GM23338 (cell line): ENCODE data around the gene WNT1. TPM values are rescaled to one million over a fixed set of nuclear protein-coding genes. Genes with fewer than 3 reads are reported as not detected.

ENCODE experiments used
- ATAC-seq: fragments of 200-7000 bp; cut with Tn5 transposase; 3 replicates; pipeline ENCODE4 v1.9.1; 2020
- DNase-seq: peaks from one replicate; pipeline ENCODE4 v3.0.0-alpha.2; 2015; ENCODE audit warnings: low spot score
- H2AFZ ChIP-seq: fragments of 200-600 bp; sonication (generic); 2 replicates; pipeline ENCODE4 v1.8.0; 2016; ENCODE audit warnings: antibody characterized with exemption, mild to moderate bottlenecking, moderate library complexity
- H3F3A ChIP-seq: fragments of 200-600 bp; sonication (generic); replicated peaks from 2 replicates; pipeline ENCODE4 v1.8.0; 2017; ENCODE audit warnings: antibody characterized with exemption, mixed run types, low read depth
- H3K27ac ChIP-seq: fragments of 200-600 bp; sonication (generic); 2 replicates; pipeline ENCODE4 v1.6.1; 2016; ENCODE audit warnings: low read depth
- H3K27me3 ChIP-seq: fragments of 200-600 bp; sonication (generic); 2 replicates; pipeline ENCODE4 v1.8.0; 2016; ENCODE audit warnings: mild to moderate bottlenecking, mixed run types, moderate library complexity; ENCODE audit not compliant: insufficient read depth
- H3K36me3 ChIP-seq: fragments of 200-600 bp; sonication (generic); 2 replicates; pipeline ENCODE4 v1.8.0; 2016; ENCODE audit warnings: mild to moderate bottlenecking; ENCODE audit not compliant: insufficient read depth
- H3K4me1 ChIP-seq: fragments of 200-600 bp; sonication (generic); 2 replicates; pipeline ENCODE4 v1.8.0; 2016; ENCODE audit warnings: mild to moderate bottlenecking, moderate library complexity; ENCODE audit not compliant: insufficient read depth
- H3K4me2 ChIP-seq: fragments of 200-600 bp; sonication (generic); 2 replicates; pipeline ENCODE4 v1.7.1; 2017; ENCODE audit warnings: mixed run types
- H3K4me3 ChIP-seq: fragments of 200-600 bp; sonication (generic); 2 replicates; pipeline ENCODE4 v1.6.1; 2016; ENCODE audit warnings: mixed run types
- H3K79me2 ChIP-seq: fragments of 200-600 bp; sonication (generic); replicated peaks from 2 replicates; pipeline ENCODE4 v1.8.0; 2017; ENCODE audit warnings: mild to moderate bottlenecking; ENCODE audit not compliant: insufficient read depth
- H3K9me2 ChIP-seq: fragments of 200-600 bp; sonication (generic); 2 replicates; pipeline ENCODE4 v1.8.0; 2017; ENCODE audit not compliant: insufficient read depth
- H4K20me1 ChIP-seq: fragments of 200-600 bp; sonication (generic); replicated peaks from 2 replicates; pipeline ENCODE4 v1.8.0; 2017; ENCODE audit warnings: mild to moderate bottlenecking; ENCODE audit not compliant: insufficient read depth
- H3K27ac Mint-ChIP-seq: 2 replicates; pipeline ENCODE4 v1.8.0; 2020; ENCODE audit warnings: inconsistent platforms, mild to moderate bottlenecking, moderate library complexity, mixed read lengths
- H3K27me3 Mint-ChIP-seq: 3 replicates; pipeline ENCODE4 v1.8.0; 2022; ENCODE audit warnings: low read depth, mild to moderate bottlenecking, moderate library complexity, mixed read lengths, inconsistent platforms; ENCODE audit not compliant: insufficient read depth, poor library complexity
- H3K36me3 Mint-ChIP-seq: 3 replicates; pipeline ENCODE4 v1.8.0; 2021; ENCODE audit warnings: low read depth, mild to moderate bottlenecking, inconsistent platforms, moderate library complexity, mixed read lengths
- H3K4me1 Mint-ChIP-seq: 3 replicates; pipeline ENCODE4 v1.8.0; 2020; ENCODE audit warnings: mild to moderate bottlenecking, inconsistent platforms, mixed read lengths
- H3K4me3 Mint-ChIP-seq: 3 replicates; pipeline ENCODE4 v1.8.0; 2021; ENCODE audit warnings: moderate library complexity, mild to moderate bottlenecking, inconsistent platforms, mixed read lengths
- H3K9me3 Mint-ChIP-seq: 3 replicates; pipeline ENCODE4 v1.8.0; 2020; ENCODE audit warnings: moderate library complexity, mild to moderate bottlenecking, inconsistent platforms, mixed read lengths
- CREB1 ChIP-seq: fragments of 250-450 bp; sonication (Bioruptor Pico); IDR thresholded peaks from 2 replicates; pipeline ENCODE4 v1.5.0; 2020; ENCODE audit warnings: low read depth, mild to moderate bottlenecking, moderate library complexity
- CTCF ChIP-seq, 2 experiments: fragments of 200-600 bp in 1 of 2; sonication (generic) in 1 of 2; conservative IDR thresholded peaks; 2 replicates each; pipeline versions ENCODE4 v1.5.1 to v1.6.1; 2016 to 2017; ENCODE audit warnings: antibody characterized with exemption in 2 of 2, low read depth in 2 of 2, mild to moderate bottlenecking in 2 of 2, moderate library complexity in 1 of 2
- ETS1 ChIP-seq: IDR thresholded peaks from 2 replicates; pipeline ENCODE4 v1.6.1; 2016; ENCODE audit warnings: antibody characterized with exemption
- EZH2 ChIP-seq: fragments of 200-600 bp; sonication (generic); IDR thresholded peaks from one replicate; pipeline ENCODE4 v1.8.0; 2017; ENCODE audit warnings: antibody characterized with exemption, mild to moderate bottlenecking, low read depth; ENCODE audit not compliant: unreplicated experiment
- EZH2phosphoT487 ChIP-seq: fragments of 200-600 bp; sonication (generic); IDR thresholded peaks from one replicate; pipeline ENCODE4 v1.8.1; 2018; ENCODE audit warnings: antibody characterized with exemption; ENCODE audit not compliant: unreplicated experiment
- JUNB ChIP-seq: IDR thresholded peaks from one replicate; pipeline ENCODE4 v1.6.1; 2016; ENCODE audit warnings: antibody characterized with exemption; ENCODE audit not compliant: unreplicated experiment
- NANOG ChIP-seq: IDR thresholded peaks from 2 replicates; pipeline ENCODE4 v1.6.1; 2016; ENCODE audit warnings: antibody characterized with exemption, borderline replicate concordance
- POLR2AphosphoS5 ChIP-seq: IDR thresholded peaks from 2 replicates; pipeline ENCODE4 v1.6.1; 2016; ENCODE audit warnings: antibody characterized with exemption, low read depth
- REST ChIP-seq: IDR thresholded peaks from one replicate; pipeline ENCODE4 v1.6.1; 2018; ENCODE audit warnings: antibody characterized with exemption; ENCODE audit not compliant: unreplicated experiment
- STAT1 ChIP-seq: IDR thresholded peaks from one replicate; pipeline ENCODE4 v1.6.1; 2016; ENCODE audit warnings: antibody characterized with exemption; ENCODE audit not compliant: unreplicated experiment
- ZNF114 ChIP-seq: fragments of 250-450 bp; sonication (Bioruptor Pico); IDR thresholded peaks from 2 replicates; pipeline ENCODE4 v1.5.0; 2020; ENCODE audit warnings: mild to moderate bottlenecking, moderate library complexity
- ZNF331 ChIP-seq: fragments of 250-450 bp; sonication (Bioruptor Pico); IDR thresholded peaks from 2 replicates; pipeline ENCODE4 v1.5.0; 2020; ENCODE audit warnings: low read depth, mild to moderate bottlenecking, moderate library complexity
- ZNF462 ChIP-seq: fragments of 250-450 bp; sonication (Bioruptor Pico); IDR thresholded peaks from 2 replicates; pipeline ENCODE4 v1.5.0; 2020; ENCODE audit warnings: mild to moderate bottlenecking, moderate library complexity
- polyA plus RNA-seq: library from polyadenylated mRNA; unstranded; fragments of >200 nt; fragmentation: Nextera tagmentation; extraction: Ambion mirVana; gene quantifications from 2 replicates; pipeline ENCODE4 v1.2.1, GENCODE V29; 2016
- total RNA-seq: library from RNA; depleted of rRNA; stranded (reverse); fragments of >200 nt; shearing (Covaris generic); gene quantifications from 2 replicates; pipeline ENCODE4 v1.2.3, GENCODE V29; 2014

Gene WNT1
- total and polyA plus RNA-seq, 2 experiments from 2014 or later = not detected

- no peak for TF ChIP-seq CREB1 (CRISPR knock-in tag)
- TF ChIP-seq POLR2AphosphoS5 = no peak
- TF ChIP-seq NANOG = no peak
- no peak for TF ChIP-seq STAT1
- no peak for TF ChIP-seq ZNF331 (CRISPR knock-in tag)
- no peak for TF ChIP-seq EZH2phosphoT487
- no peak for TF ChIP-seq EZH2
Observed at GRCh38 chr12:49025463-49025862, 47.3 kb downstream of the WNT1 start (continued).

- H2AFZ ChIP-seq = no peak overlapping the region
- no peak for DNase-seq
- no peaks in the 10 kb centered on the region for H3K4me1 ChIP-seq
- no peaks in the 10 kb centered on the region for H3K27me3 ChIP-seq
- H3F3A ChIP-seq = no peaks in the 10 kb centered on the region
- TF ChIP-seq ETS1 (no peak), REST (no peak), ZNF114 (CRISPR knock-in tag) (no peak), EZH2phosphoT487 (no peak), STAT1 (no peak), CTCF (conservative IDR thresholded peaks at IDR 0.05; ENCODE audit: low read depth in 2 of 2) (no peak), POLR2AphosphoS5 (no peak), EZH2 (no peak), CREB1 (CRISPR knock-in tag) (no peak), JUNB (no peak), NANOG (no peak), ZNF462 (CRISPR knock-in tag) (no peak), ZNF331 (CRISPR knock-in tag) (no peak)
- no peaks in the 10 kb centered on the region for H3K79me2 ChIP-seq
- peaks cover 53% of the 10 kb centered on the region for H3K36me3 ChIP-seq
- no peak overlapping the region for H3K4me3 ChIP-seq
- H3K4me2 ChIP-seq = no peak overlapping the region
- Mint-ChIP-seq H3K27ac (no peak overlapping the region), H3K36me3 (peaks cover 85% of the 10 kb centered on the region), H3K9me3 (no peaks in the 10 kb centered on the region), H3K4me1 (no peaks in the 10 kb centered on the region; the same call in 2 of the 3 replicates), H3K27me3 (peaks cover 6% of the 10 kb centered on the region), H3K4me3 (no peak overlapping the region)
- no peak for ATAC-seq
- H4K20me1 ChIP-seq = peaks cover 19% of the 10 kb centered on the region
- no peaks in the 10 kb centered on the region for H3K9me2 ChIP-seq
- H3K27ac ChIP-seq = no peak overlapping the region
Observed at GRCh38 chr12:49026101-49026500, 48.0 kb downstream of the WNT1 start.
